Liver (tissue), 9 donors: ENCODE results near the gene SLC41A1. TPM values are rescaled to one million over a fixed set of nuclear protein-coding genes. Genes with fewer than 3 reads are reported as not detected.

Source experiments
- DNase-seq: peaks from one replicate; pipeline ENCODE4 v3.0.0-alpha.2; 2017; ENCODE audit warnings: low spot score
- H3K27ac ChIP-seq, 2 donors: one replicate each; pipeline ENCODE4 v1.7.0; 2013; ENCODE audit warnings: inconsistent platforms in 2 of 2, low read length in 2 of 2, control low read depth in 1 of 2, low read depth in 1 of 2, mild to moderate bottlenecking in 1 of 2
- H3K27me3 ChIP-seq, 4 donors: one replicate each; pipeline versions ENCODE4 v1.6.1 to v1.7.0; 2013; ENCODE audit warnings: low read length in 3 of 4, inconsistent platforms in 1 of 4, mild to moderate bottlenecking in 1 of 4, moderate library complexity in 1 of 4; ENCODE audit not compliant: control insufficient read depth in 4 of 4, insufficient read depth in 4 of 4
- H3K36me3 ChIP-seq, 4 donors: one replicate each; pipeline versions ENCODE4 v1.6.1 to v1.7.0; 2013; ENCODE audit warnings: low read length in 3 of 4, mild to moderate bottlenecking in 3 of 4, low read depth in 1 of 4, moderate library complexity in 1 of 4; ENCODE audit not compliant: control insufficient read depth in 4 of 4, insufficient read depth in 3 of 4
- H3K4me1 ChIP-seq, 4 donors: one replicate each; pipeline versions ENCODE4 v1.6.1 to v1.7.0; 2013; ENCODE audit warnings: low read length in 3 of 4, mild to moderate bottlenecking in 3 of 4, moderate library complexity in 1 of 4; ENCODE audit not compliant: control insufficient read depth in 4 of 4, insufficient read depth in 4 of 4
- H3K4me3 ChIP-seq, 3 donors: one replicate each; pipeline versions ENCODE4 v1.6.1 to v1.7.0; 2013; ENCODE audit warnings: low read length in 3 of 3, control low read depth in 1 of 3, low read depth in 1 of 3, mild to moderate bottlenecking in 1 of 3
- H3K9ac ChIP-seq, 2 donors: one replicate each; pipeline ENCODE4 v1.7.0; 2013; ENCODE audit warnings: low read length in 2 of 2, mild to moderate bottlenecking in 2 of 2, moderate library complexity in 2 of 2, control low read depth in 1 of 2, low read depth in 1 of 2
- H3K9me3 ChIP-seq, 4 donors: one replicate each; pipeline versions ENCODE4 v1.6.1 to v1.7.0; 2013; ENCODE audit warnings: low read length in 3 of 4; ENCODE audit not compliant: control insufficient read depth in 4 of 4
- EGR1 ChIP-seq, 2 donors: IDR thresholded peaks; 2 replicates each; pipeline ENCODE4 v1.6.1; 2016 to 2018; ENCODE audit warnings: antibody characterized with exemption in 2 of 2, low read depth in 2 of 2
- FOXA1 ChIP-seq: IDR thresholded peaks from 2 replicates; pipeline ENCODE4 v1.6.1; 2016; ENCODE audit warnings: antibody characterized with exemption
- FOXA2 ChIP-seq: IDR thresholded peaks from 2 replicates; pipeline ENCODE4 v1.6.1; 2016; ENCODE audit warnings: antibody characterized with exemption
- GABPA ChIP-seq, 2 donors: IDR thresholded peaks in 1 of 2; conservative IDR thresholded peaks in 1 of 2; 2 replicates each; pipeline ENCODE4 v1.6.1; 2016; ENCODE audit warnings: antibody characterized with exemption in 2 of 2, mild to moderate bottlenecking in 1 of 2, moderate library complexity in 1 of 2
- HNF4A ChIP-seq, 2 donors: conservative IDR thresholded peaks; 2 replicates each; pipeline ENCODE4 v1.6.1; 2016; ENCODE audit warnings: antibody characterized with exemption in 2 of 2, mild to moderate bottlenecking in 2 of 2
- HNF4G ChIP-seq: IDR thresholded peaks from 2 replicates; pipeline ENCODE4 v1.6.1; 2016; ENCODE audit warnings: antibody characterized with exemption
- JUND ChIP-seq, 2 donors: IDR thresholded peaks; 2 replicates each; pipeline ENCODE4 v1.6.1; 2016; ENCODE audit warnings: antibody characterized with exemption in 2 of 2
- NR2F2 ChIP-seq: IDR thresholded peaks from 2 replicates; pipeline ENCODE4 v1.6.1; 2016; ENCODE audit warnings: antibody characterized with exemption
- RAD21 ChIP-seq, 2 donors: IDR thresholded peaks; 2 replicates each; pipeline ENCODE4 v1.6.1; 2016; ENCODE audit warnings: antibody characterized with exemption in 2 of 2, mild to moderate bottlenecking in 2 of 2
- RXRA ChIP-seq, 2 donors: IDR thresholded peaks; 2 replicates each; pipeline ENCODE4 v1.6.1; 2017 to 2018; ENCODE audit warnings: antibody characterized with exemption in 2 of 2, mild to moderate bottlenecking in 1 of 2
- SP1 ChIP-seq: IDR thresholded peaks from 2 replicates; pipeline ENCODE4 v1.6.1; 2018; ENCODE audit warnings: antibody characterized with exemption, mild to moderate bottlenecking
- TAF1 ChIP-seq: conservative IDR thresholded peaks from 2 replicates; pipeline ENCODE4 v1.6.1; 2016; ENCODE audit warnings: antibody characterized with exemption, mild to moderate bottlenecking
- YY1 ChIP-seq: IDR thresholded peaks from 2 replicates; pipeline ENCODE4 v1.6.1; 2016; ENCODE audit warnings: antibody characterized with exemption, mild to moderate bottlenecking
- ZBTB33 ChIP-seq: IDR thresholded peaks from 2 replicates; pipeline ENCODE4 v1.6.1; 2016; ENCODE audit warnings: antibody characterized with exemption
- polyA plus RNA-seq, 2 donors: library from polyadenylated mRNA; stranded (reverse) in 1 of 2; unstranded in 1 of 2; fragments of 200-250 nt in 1 of 2; fragments of >200 nt in 1 of 2; fragmentation: Nextera tagmentation in 1 of 2; extraction: Ambion mirVana in 1 of 2; gene quantifications; one replicate each; pipeline versions ENCODE4 v1.2.1 to v1.2.3, GENCODE V29; 2013 to 2015
- total RNA-seq, 2 donors: library from RNA; depleted of rRNA; stranded (reverse); fragments of >200 nt; gene quantifications; one replicate each; pipeline ENCODE4 v1.2.3, GENCODE V29; 2014
- TF ChIP-seq, protein P1 (sequence below): IDR thresholded peaks from 2 replicates; pipeline ENCODE4 v1.6.1; 2016; ENCODE audit warnings: antibody characterized with exemption, mild to moderate bottlenecking
- TF ChIP-seq, protein P2 (sequence below): IDR thresholded peaks from 2 replicates; pipeline ENCODE4 v1.6.1; 2016; ENCODE audit warnings: antibody characterized with exemption
- TF ChIP-seq, protein P3 (sequence below): fragments of 150-350 bp; IDR thresholded peaks from 2 replicates; pipeline ENCODE4 v1.5.1; 2017; ENCODE audit warnings: improper control_type of control experiment, low read depth, low read length; ENCODE audit not compliant: missing input control
- donor health status: healthy.
- donor health status: healthy.
- donor health status: healthy.
- donor health status: healthy.
- donor health status: healthy.

SLC41A1 gene
- total and polyA plus RNA-seq, 4 donors, result 2.6 to 9.1 (median 4.1) TPM

GRCh38 chr1:205783433-205783795 lies 29.6 kb downstream of the SLC41A1 start:
- H3K4me3 ChIP-seq, result no peak overlapping the region
- DNase-seq, result no peak

More at GRCh38 chr1:205783433-205783795, 29.6 kb downstream of the SLC41A1 start:
- Histone ChIP-seq H3K27ac (peak overlapping the region in 1 of 2 donors; percentile 56), H3K9me3 (no peaks in the 10 kb centered on the region), H3K27me3 (no peaks in the 10 kb centered on the region), H3K4me1 (peaks cover 0 to 7% (median under 1%) of the 10 kb centered on the region in 4 donors), H3K9ac (peak overlapping the region in 1 of 2 donors; percentile 56), H3K36me3 (no peaks in the 10 kb centered on the region)
- no peak for TF ChIP-seq YY1
- TF ChIP-seq GABPA (IDR thresholded peaks at IDR 0.05 in 1 of 2, conservative IDR thresholded peaks at IDR 0.05 in 1 of 2), result no peak
- no peak for TF ChIP-seq FOXA2
- TF ChIP-seq SP1, result no peak
- no peak for TF ChIP-seq HNF4A (conservative IDR thresholded peaks at IDR 0.05)
- no peak for TF ChIP-seq EGR1 (IDR thresholded peaks at IDR 0.05; ENCODE audit: low read depth in 2 of 2)
- TF ChIP-seq, protein P1, sequence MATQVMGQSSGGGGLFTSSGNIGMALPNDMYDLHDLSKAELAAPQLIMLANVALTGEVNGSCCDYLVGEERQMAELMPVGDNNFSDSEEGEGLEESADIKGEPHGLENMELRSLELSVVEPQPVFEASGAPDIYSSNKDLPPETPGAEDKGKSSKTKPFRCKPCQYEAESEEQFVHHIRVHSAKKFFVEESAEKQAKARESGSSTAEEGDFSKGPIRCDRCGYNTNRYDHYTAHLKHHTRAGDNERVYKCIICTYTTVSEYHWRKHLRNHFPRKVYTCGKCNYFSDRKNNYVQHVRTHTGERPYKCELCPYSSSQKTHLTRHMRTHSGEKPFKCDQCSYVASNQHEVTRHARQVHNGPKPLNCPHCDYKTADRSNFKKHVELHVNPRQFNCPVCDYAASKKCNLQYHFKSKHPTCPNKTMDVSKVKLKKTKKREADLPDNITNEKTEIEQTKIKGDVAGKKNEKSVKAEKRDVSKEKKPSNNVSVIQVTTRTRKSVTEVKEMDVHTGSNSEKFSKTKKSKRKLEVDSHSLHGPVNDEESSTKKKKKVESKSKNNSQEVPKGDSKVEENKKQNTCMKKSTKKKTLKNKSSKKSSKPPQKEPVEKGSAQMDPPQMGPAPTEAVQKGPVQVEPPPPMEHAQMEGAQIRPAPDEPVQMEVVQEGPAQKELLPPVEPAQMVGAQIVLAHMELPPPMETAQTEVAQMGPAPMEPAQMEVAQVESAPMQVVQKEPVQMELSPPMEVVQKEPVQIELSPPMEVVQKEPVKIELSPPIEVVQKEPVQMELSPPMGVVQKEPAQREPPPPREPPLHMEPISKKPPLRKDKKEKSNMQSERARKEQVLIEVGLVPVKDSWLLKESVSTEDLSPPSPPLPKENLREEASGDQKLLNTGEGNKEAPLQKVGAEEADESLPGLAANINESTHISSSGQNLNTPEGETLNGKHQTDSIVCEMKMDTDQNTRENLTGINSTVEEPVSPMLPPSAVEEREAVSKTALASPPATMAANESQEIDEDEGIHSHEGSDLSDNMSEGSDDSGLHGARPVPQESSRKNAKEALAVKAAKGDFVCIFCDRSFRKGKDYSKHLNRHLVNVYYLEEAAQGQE, result no peak
- TF ChIP-seq FOXA1, result no peak
- TF ChIP-seq, protein P2, sequence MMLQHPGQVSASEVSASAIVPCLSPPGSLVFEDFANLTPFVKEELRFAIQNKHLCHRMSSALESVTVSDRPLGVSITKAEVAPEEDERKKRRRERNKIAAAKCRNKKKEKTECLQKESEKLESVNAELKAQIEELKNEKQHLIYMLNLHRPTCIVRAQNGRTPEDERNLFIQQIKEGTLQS, result no peak
- TF ChIP-seq, protein P3, sequence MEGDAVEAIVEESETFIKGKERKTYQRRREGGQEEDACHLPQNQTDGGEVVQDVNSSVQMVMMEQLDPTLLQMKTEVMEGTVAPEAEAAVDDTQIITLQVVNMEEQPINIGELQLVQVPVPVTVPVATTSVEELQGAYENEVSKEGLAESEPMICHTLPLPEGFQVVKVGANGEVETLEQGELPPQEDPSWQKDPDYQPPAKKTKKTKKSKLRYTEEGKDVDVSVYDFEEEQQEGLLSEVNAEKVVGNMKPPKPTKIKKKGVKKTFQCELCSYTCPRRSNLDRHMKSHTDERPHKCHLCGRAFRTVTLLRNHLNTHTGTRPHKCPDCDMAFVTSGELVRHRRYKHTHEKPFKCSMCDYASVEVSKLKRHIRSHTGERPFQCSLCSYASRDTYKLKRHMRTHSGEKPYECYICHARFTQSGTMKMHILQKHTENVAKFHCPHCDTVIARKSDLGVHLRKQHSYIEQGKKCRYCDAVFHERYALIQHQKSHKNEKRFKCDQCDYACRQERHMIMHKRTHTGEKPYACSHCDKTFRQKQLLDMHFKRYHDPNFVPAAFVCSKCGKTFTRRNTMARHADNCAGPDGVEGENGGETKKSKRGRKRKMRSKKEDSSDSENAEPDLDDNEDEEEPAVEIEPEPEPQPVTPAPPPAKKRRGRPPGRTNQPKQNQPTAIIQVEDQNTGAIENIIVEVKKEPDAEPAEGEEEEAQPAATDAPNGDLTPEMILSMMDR, result no peak
- no peak for TF ChIP-seq RAD21 (IDR thresholded peaks at IDR 0.05)
- no peak for TF ChIP-seq NR2F2
- TF ChIP-seq TAF1, result no peak
- TF ChIP-seq JUND (IDR thresholded peaks at IDR 0.05), result no peak
- TF ChIP-seq RXRA (IDR thresholded peaks at IDR 0.05), result no peak
- no peak for TF ChIP-seq HNF4G
- TF ChIP-seq ZBTB33, result no peak
